H4 (cell line): ENCODE results near the gene ATP1B1. TPM values are rescaled to one million over a fixed set of nuclear protein-coding genes. Genes with fewer than 3 reads are reported as not detected.
"Not testable (repeated sequence)": the region's sequence is repeated elsewhere in the genome, so short reads cannot be mapped to it uniquely, and the experiment has no call there.

Source experiments
- DNase-seq: peaks from one replicate; pipeline ENCODE4 v3.0.0-alpha.2; 2015; ENCODE audit warnings: low spot score
- total RNA-seq: library from RNA; depleted of rRNA; stranded (reverse); fragments of >200 nt; shearing (Covaris generic); gene quantifications from 2 replicates; pipeline ENCODE4 v1.2.3, GENCODE V29; 2014

ATP1B1 gene
- total RNA-seq, 1 experiment from 2014 or later = 49.2 TPM

GRCh38 chr1:169142129-169142528 is 35.6 kb downstream of the ATP1B1 start:
- no peak for DNase-seq

GRCh38 chr1:169143346-169143745 is 36.9 kb downstream of the ATP1B1 start:
- no peak for DNase-seq

GRCh38 chr1:169143984-169144383 is 37.5 kb downstream of the ATP1B1 start:
- no peak for DNase-seq

GRCh38 chr1:169144941-169145626 is 38.6 kb downstream of the ATP1B1 start:
- DNase-seq = no peak

GRCh38 chr1:169146576-169147214 is 40.2 kb downstream of the ATP1B1 start:
- DNase-seq = no peak

- DNase-seq = no peak
Measured at GRCh38 chr1:169148472-169149252, 42.2 kb downstream of the ATP1B1 start.

GRCh38 chr1:169149555-169150286 is 43.2 kb downstream of the ATP1B1 start:
- DNase-seq = no peak

- DNase-seq = no peak
Measured at GRCh38 chr1:169150641-169151337, 44.3 kb downstream of the ATP1B1 start.

GRCh38 chr1:169151338-169151837 is 44.9 kb downstream of the ATP1B1 start:
- no peak for DNase-seq

- DNase-seq = no peak
Measured at GRCh38 chr1:169155675-169156074, 49.2 kb downstream of the ATP1B1 start.

- no peak for DNase-seq
Measured at GRCh38 chr1:169156580-169156979, 50.1 kb downstream of the ATP1B1 start.

GRCh38 chr1:169160845-169161495 is 54.5 kb downstream of the ATP1B1 start:
- DNase-seq = no peak

- DNase-seq = no peak
Measured at GRCh38 chr1:169161496-169162194, 55.2 kb downstream of the ATP1B1 start.

GRCh38 chr1:169163059-169163458 is 56.6 kb downstream of the ATP1B1 start:
- no peak for DNase-seq

- no peak for DNase-seq
Measured at GRCh38 chr1:169175461-169175860, 69.0 kb downstream of the ATP1B1 start.

- DNase-seq = not testable (repeated sequence)
Measured at GRCh38 chr1:169179431-169179830, 72.9 kb downstream of the ATP1B1 start.

GRCh38 chr1:169180174-169180573 is 73.7 kb downstream of the ATP1B1 start:
- DNase-seq = no peak
